CD4-positive, CD25-positive, alpha-beta regulatory T cell (primary cell): ENCODE results near the gene CAMK2D. TPM values are rescaled to one million over a fixed set of nuclear protein-coding genes. Genes with fewer than 3 reads are reported as not detected.

Source experiments
- ATAC-seq, 2 donors: fragments of 150-1000 bp; cut with Tn5 transposase; one replicate each; pipeline ENCODE4 v1.10.0; 2021; ENCODE audit warnings: low read depth in 2 of 2, moderate number of reproducible peaks in 2 of 2, moderate library complexity in 1 of 2
- DNase-seq, 3 donors: peaks; one replicate each; pipeline versions ENCODE4 v3.0.0 to v3.0.0-alpha.2; 2012 to 2022; ENCODE audit warnings: mixed read lengths in 1 of 3
- H3K27ac ChIP-seq: one replicate; pipeline ENCODE4 v1.7.0; 2013; ENCODE audit warnings: mild to moderate bottlenecking, low read length; ENCODE audit not compliant: insufficient read depth, poor library complexity, severe bottlenecking
- H3K27me3 ChIP-seq: one replicate; pipeline ENCODE4 v1.7.0; 2013; ENCODE audit warnings: low read length; ENCODE audit not compliant: control insufficient read depth, insufficient read depth
- H3K36me3 ChIP-seq: one replicate; pipeline ENCODE4 v1.7.0; 2013; ENCODE audit warnings: mild to moderate bottlenecking, low read length, moderate library complexity; ENCODE audit not compliant: control insufficient read depth, insufficient read depth
- H3K4me1 ChIP-seq: 2 replicates; pipeline ENCODE4 v1.7.0; 2013; ENCODE audit warnings: mild to moderate bottlenecking, low read length; ENCODE audit not compliant: insufficient read depth, control insufficient read depth, poor library complexity, severe bottlenecking
- H3K4me3 ChIP-seq: one replicate; pipeline ENCODE4 v1.7.0; 2013; ENCODE audit warnings: low read depth, mild to moderate bottlenecking, low read length, moderate library complexity
- H3K9me3 ChIP-seq, 2 experiments: 1 replicate in 1 of 2; 2 replicates in 1 of 2; pipeline ENCODE4 v1.7.0; 2013; ENCODE audit warnings: low read length in 2 of 2, mild to moderate bottlenecking in 1 of 2, moderate library complexity in 1 of 2; ENCODE audit not compliant: control insufficient read depth in 2 of 2
- H3K27ac Mint-ChIP-seq, 3 donors: one replicate each; pipeline ENCODE4 v1.8.0; 2020 to 2022; ENCODE audit warnings: mild to moderate bottlenecking in 3 of 3, mixed read lengths in 3 of 3, moderate library complexity in 2 of 3
- H3K27me3 Mint-ChIP-seq: one replicate; pipeline ENCODE4 v1.8.0; 2022; ENCODE audit warnings: mild to moderate bottlenecking, mixed read lengths
- H3K36me3 Mint-ChIP-seq: one replicate; pipeline ENCODE4 v1.8.0; 2020; ENCODE audit warnings: mixed read lengths
- H3K4me1 Mint-ChIP-seq, 4 donors: one replicate each; pipeline ENCODE4 v1.8.0; 2020 to 2022; ENCODE audit warnings: mixed read lengths in 4 of 4, mild to moderate bottlenecking in 1 of 4
- H3K4me3 Mint-ChIP-seq, 4 donors: one replicate each; pipeline ENCODE4 v1.8.0; 2020 to 2022; ENCODE audit warnings: mild to moderate bottlenecking in 4 of 4, mixed read lengths in 4 of 4, moderate library complexity in 3 of 4
- H3K9me3 Mint-ChIP-seq, 7 donors: one replicate each; pipeline ENCODE4 v1.8.0; 2020 to 2022; ENCODE audit warnings: mixed read lengths in 7 of 7, mild to moderate bottlenecking in 3 of 7, moderate library complexity in 2 of 7
- polyA plus RNA-seq, 4 donors: library from polyadenylated mRNA; unstranded; fragments of 300-500 nt; fragmentation: Illumina TruSeq; gene quantifications; one replicate each; pipeline ENCODE4 v1.2.3, GENCODE V29; 2021
- total RNA-seq: library from RNA; stranded (reverse); gene quantifications from one replicate; pipeline ENCODE4 v1.2.3, GENCODE V29; 2022

The CAMK2D gene
- total and polyA plus RNA-seq, 5 donors from 2014 or later: 24.5 to 42.7 (median 26.2) TPM

- ATAC-seq (no peak), DNase-seq (no peak)
- H3K36me3 Mint-ChIP-seq: peaks cover 5% of the 10 kb centered on the region
- peak overlapping the region; percentile 87 to 99 (median 96) for H3K4me3 Mint-ChIP-seq
- H3K27me3 Mint-ChIP-seq: no peaks in the 10 kb centered on the region
- Histone ChIP-seq H3K4me3 (peak overlapping the region; percentile 99), H3K4me1 (peaks cover 26% of the 10 kb centered on the region), H3K27ac (peak overlapping the region; percentile 98), H3K36me3 (no peaks in the 10 kb centered on the region), H3K27me3 (no peaks in the 10 kb centered on the region), H3K9me3 (no peaks in the 10 kb centered on the region)
- H3K9me3 Mint-ChIP-seq: no peaks in the 10 kb centered on the region
- peak overlapping the region; percentile 97 to 100 (median 99) for H3K27ac Mint-ChIP-seq
- H3K4me1 Mint-ChIP-seq: peaks cover 8 to 29% (median 14%) of the 10 kb centered on the region in 4 donors
Observed at GRCh38 chr4:113763029-113763285, 1.4 kb upstream of the CAMK2D start.

- peak overlapping the region; percentile 97 to 100 (median 99) for H3K27ac Mint-ChIP-seq
- H3K9me3 Mint-ChIP-seq: no peaks in the 10 kb centered on the region
- Histone ChIP-seq H3K36me3 (peaks cover 2% of the 10 kb centered on the region), H3K9me3 (no peaks in the 10 kb centered on the region), H3K27ac (peak overlapping the region; percentile 98), H3K27me3 (no peaks in the 10 kb centered on the region), H3K4me3 (peak overlapping the region; percentile 99), H3K4me1 (peaks cover 31% of the 10 kb centered on the region)
- peaks cover 5% of the 10 kb centered on the region for H3K36me3 Mint-ChIP-seq
- ATAC-seq: peak; percentile 75 to 78
- peak overlapping the region; percentile 87 to 99 (median 96) for H3K4me3 Mint-ChIP-seq
- peak; percentile 98 to 100 (median 99) for DNase-seq
- H3K27me3 Mint-ChIP-seq: no peaks in the 10 kb centered on the region
- peaks cover 14 to 35% (median 20%) of the 10 kb centered on the region in 4 donors for H3K4me1 Mint-ChIP-seq
Observed at GRCh38 chr4:113762186-113763028, 869 bp upstream of the CAMK2D start.

- Mint-ChIP-seq H3K4me3 (peak overlapping the region; percentile 87 to 99 (median 97)), H3K27ac (peak overlapping the region; percentile 95 to 100 (median 97)), H3K4me1 (peaks cover 20 to 49% (median 31%) of the 10 kb centered on the region in 4 donors), H3K36me3 (peaks cover 7% of the 10 kb centered on the region), H3K27me3 (no peaks in the 10 kb centered on the region), H3K9me3 (no peaks in the 10 kb centered on the region)
- Histone ChIP-seq H3K27ac (peak overlapping the region; percentile 98), H3K4me1 (peaks cover 41% of the 10 kb centered on the region), H3K27me3 (no peaks in the 10 kb centered on the region), H3K36me3 (peaks cover 4% of the 10 kb centered on the region), H3K4me3 (peak overlapping the region; percentile 99), H3K9me3 (no peaks in the 10 kb centered on the region)
- peak in 1 of 2 donors; percentile 3 for ATAC-seq
- peak; percentile 26 to 52 (median 47) for DNase-seq
Observed at GRCh38 chr4:113760795-113761619, 531 bp downstream of the CAMK2D start.

- DNase-seq: peak; percentile 6 to 66 (median 42)
- Histone ChIP-seq H3K9me3 (no peaks in the 10 kb centered on the region), H3K4me1 (peaks cover 47% of the 10 kb centered on the region), H3K36me3 (peaks cover 4% of the 10 kb centered on the region), H3K27ac (peak overlapping the region; percentile 98), H3K4me3 (peak overlapping the region; percentile 99), H3K27me3 (no peaks in the 10 kb centered on the region)
- H3K27me3 Mint-ChIP-seq: no peaks in the 10 kb centered on the region
- H3K36me3 Mint-ChIP-seq: peaks cover 9% of the 10 kb centered on the region
- peak overlapping the region; percentile 95 to 100 (median 97) for H3K27ac Mint-ChIP-seq
- ATAC-seq: no peak
- peak overlapping the region; percentile 87 to 99 (median 97) for H3K4me3 Mint-ChIP-seq
- no peaks in the 10 kb centered on the region for H3K9me3 Mint-ChIP-seq
- peaks cover 24 to 55% (median 37%) of the 10 kb centered on the region in 4 donors for H3K4me1 Mint-ChIP-seq
Observed at GRCh38 chr4:113760094-113760794, 1.3 kb downstream of the CAMK2D start.

GRCh38 chr4:113759696-113760093, 1.8 kb downstream of the CAMK2D start:
- H3K27me3 ChIP-seq: no peaks in the 10 kb centered on the region
- peak overlapping the region; percentile 95 to 100 (median 97) for H3K27ac Mint-ChIP-seq
- ATAC-seq: no peak
- peaks cover 4% of the 10 kb centered on the region for H3K36me3 ChIP-seq
- peak in 2 of 3 donors; percentile 17 to 45 for DNase-seq
- no peaks in the 10 kb centered on the region for H3K9me3 Mint-ChIP-seq
- H3K9me3 ChIP-seq: no peaks in the 10 kb centered on the region
- peak overlapping the region; percentile 98 for H3K27ac ChIP-seq
- H3K36me3 Mint-ChIP-seq: peaks cover 9% of the 10 kb centered on the region
- H3K4me1 Mint-ChIP-seq: peaks cover 24 to 59% (median 37%) of the 10 kb centered on the region in 4 donors
- peak overlapping the region; percentile 99 for H3K4me3 ChIP-seq
- peaks cover 51% of the 10 kb centered on the region for H3K4me1 ChIP-seq
- H3K27me3 Mint-ChIP-seq: no peaks in the 10 kb centered on the region
- peak overlapping the region; percentile 87 to 99 (median 97) for H3K4me3 Mint-ChIP-seq

- Histone ChIP-seq H3K27ac (no peak overlapping the region), H3K4me3 (peak overlapping the region; percentile 99), H3K4me1 (peaks cover 50% of the 10 kb centered on the region), H3K27me3 (no peaks in the 10 kb centered on the region), H3K9me3 (no peaks in the 10 kb centered on the region), H3K36me3 (peaks cover 4% of the 10 kb centered on the region)
- no peak for ATAC-seq
- DNase-seq: no peak
- Mint-ChIP-seq H3K27me3 (no peaks in the 10 kb centered on the region), H3K27ac (peak overlapping the region; percentile 4 to 48 (median 27)), H3K36me3 (peaks cover 9% of the 10 kb centered on the region), H3K9me3 (no peaks in the 10 kb centered on the region), H3K4me1 (peaks cover 33 to 66% (median 37%) of the 10 kb centered on the region in 4 donors), H3K4me3 (peak overlapping the region; percentile 56 to 87 (median 73))
Observed at GRCh38 chr4:113758372-113758771, 3.2 kb downstream of the CAMK2D start.

GRCh38 chr4:113757486-113757885, 4.1 kb downstream of the CAMK2D start:
- Mint-ChIP-seq H3K27ac (peak overlapping the region; percentile 5 to 27 (median 6)), H3K4me1 (peaks cover 38 to 63% (median 39%) of the 10 kb centered on the region in 4 donors), H3K9me3 (no peaks in the 10 kb centered on the region), H3K27me3 (no peaks in the 10 kb centered on the region), H3K4me3 (peak overlapping the region; percentile 63 to 87 (median 74)), H3K36me3 (peaks cover 13% of the 10 kb centered on the region)
- Histone ChIP-seq H3K4me3 (peak overlapping the region; percentile 99), H3K4me1 (peaks cover 43% of the 10 kb centered on the region), H3K27ac (no peak overlapping the region), H3K27me3 (no peaks in the 10 kb centered on the region), H3K36me3 (peaks cover 7% of the 10 kb centered on the region), H3K9me3 (no peaks in the 10 kb centered on the region)
- ATAC-seq (no peak), DNase-seq (no peak)
